GM21515 (cell line): ENCODE measurements around the gene SFT2D2.

Experiments
- ATAC-seq: cut with Tn5 transposase; IDR thresholded peaks from one replicate; pipeline ENCODE4 v1.9.1; 2021; ENCODE audit not compliant: unreplicated experiment

The SFT2D2 gene

GRCh38 chr1:168263130-168263529 is 37.3 kb downstream of the SFT2D2 start:
- no peak for ATAC-seq

- ATAC-seq: no peak
Measured at GRCh38 chr1:168264296-168264695, 38.5 kb downstream of the SFT2D2 start.

GRCh38 chr1:168265596-168265995 is 39.8 kb downstream of the SFT2D2 start:
- ATAC-seq: no peak

- ATAC-seq: no peak
Measured at GRCh38 chr1:168266644-168267186, 40.9 kb downstream of the SFT2D2 start.

- ATAC-seq: no peak
Measured at GRCh38 chr1:168271636-168272035, 45.8 kb downstream of the SFT2D2 start.

GRCh38 chr1:168273575-168273974 is 47.8 kb downstream of the SFT2D2 start:
- ATAC-seq: no peak

- ATAC-seq: no peak
Measured at GRCh38 chr1:168279253-168279652, 53.4 kb downstream of the SFT2D2 start.

GRCh38 chr1:168280296-168280927 is 54.6 kb downstream of the SFT2D2 start, which contains the start of gene TBX19:
Gene TBX19 (plus strand): TSS chr1:168280877. CDS start chr1:168281091, 214 bp downstream.
- ATAC-seq: no peak

- ATAC-seq: no peak
Measured at GRCh38 chr1:168281603-168282325, 56.0 kb downstream of the SFT2D2 start.

GRCh38 chr1:168285521-168285790 is 59.7 kb downstream of the SFT2D2 start:
- no peak for ATAC-seq

GRCh38 chr1:168285971-168286927 is 60.4 kb downstream of the SFT2D2 start:
- ATAC-seq: no peak

- no peak for ATAC-seq
Measured at GRCh38 chr1:168287237-168287664, 61.4 kb downstream of the SFT2D2 start.

GRCh38 chr1:168288311-168289052 is 62.7 kb downstream of the SFT2D2 start:
- no peak for ATAC-seq

- ATAC-seq: no peak
Measured at GRCh38 chr1:168291222-168291837, 65.5 kb downstream of the SFT2D2 start.

- ATAC-seq: no peak
Measured at GRCh38 chr1:168293356-168293755, 67.6 kb downstream of the SFT2D2 start.

GRCh38 chr1:168295411-168296114 is 69.8 kb downstream of the SFT2D2 start:
- ATAC-seq: no peak

GRCh38 chr1:168297019-168297730 is 71.4 kb downstream of the SFT2D2 start:
- ATAC-seq: no peak

- no peak for ATAC-seq
Measured at GRCh38 chr1:168298446-168298845, 72.6 kb downstream of the SFT2D2 start.

GRCh38 chr1:168300626-168301025 is 74.8 kb downstream of the SFT2D2 start:
- ATAC-seq: no peak
